LNCAP (cell line): Measurements from ENCODE around the gene GREB1L.

Experiments
- TF ChIP-seq, protein P1 (sequence below): fragments of 450-650 bp; IDR thresholded peaks from 2 replicates; pipeline ENCODE4 v1.5.1; 2017; ENCODE audit warnings: mild to moderate bottlenecking

Gene GREB1L

GRCh38 chr18:21459706-21460286 lies 217.8 kb downstream of the GREB1L start:
- TF ChIP-seq, protein P1, sequence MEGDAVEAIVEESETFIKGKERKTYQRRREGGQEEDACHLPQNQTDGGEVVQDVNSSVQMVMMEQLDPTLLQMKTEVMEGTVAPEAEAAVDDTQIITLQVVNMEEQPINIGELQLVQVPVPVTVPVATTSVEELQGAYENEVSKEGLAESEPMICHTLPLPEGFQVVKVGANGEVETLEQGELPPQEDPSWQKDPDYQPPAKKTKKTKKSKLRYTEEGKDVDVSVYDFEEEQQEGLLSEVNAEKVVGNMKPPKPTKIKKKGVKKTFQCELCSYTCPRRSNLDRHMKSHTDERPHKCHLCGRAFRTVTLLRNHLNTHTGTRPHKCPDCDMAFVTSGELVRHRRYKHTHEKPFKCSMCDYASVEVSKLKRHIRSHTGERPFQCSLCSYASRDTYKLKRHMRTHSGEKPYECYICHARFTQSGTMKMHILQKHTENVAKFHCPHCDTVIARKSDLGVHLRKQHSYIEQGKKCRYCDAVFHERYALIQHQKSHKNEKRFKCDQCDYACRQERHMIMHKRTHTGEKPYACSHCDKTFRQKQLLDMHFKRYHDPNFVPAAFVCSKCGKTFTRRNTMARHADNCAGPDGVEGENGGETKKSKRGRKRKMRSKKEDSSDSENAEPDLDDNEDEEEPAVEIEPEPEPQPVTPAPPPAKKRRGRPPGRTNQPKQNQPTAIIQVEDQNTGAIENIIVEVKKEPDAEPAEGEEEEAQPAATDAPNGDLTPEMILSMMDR: no peak

- TF ChIP-seq, protein P1: no peak
Measured at GRCh38 chr18:21461460-21461859, 219.4 kb downstream of the GREB1L start.

DNA sequence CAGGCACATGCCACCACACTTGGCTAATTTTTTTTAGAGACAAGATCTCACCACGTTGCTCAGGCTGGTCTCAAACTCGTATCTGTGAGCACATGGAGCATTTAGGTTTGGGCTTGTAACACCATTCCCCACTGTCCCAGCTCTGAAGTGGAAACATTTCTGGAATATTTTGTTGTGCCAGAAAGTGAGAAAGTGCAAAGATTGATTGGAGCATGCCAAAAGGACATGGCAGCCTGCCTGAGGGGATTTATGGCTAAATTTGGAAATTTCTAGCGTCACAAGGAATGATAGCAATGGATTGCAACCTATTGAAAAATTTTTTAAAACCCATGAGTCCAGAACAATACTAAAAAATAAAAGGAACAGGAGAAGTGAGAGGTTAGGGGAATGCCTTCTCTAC lies 221.7 kb downstream of the GREB1L start:
- TF ChIP-seq, protein P1: no peak

- TF ChIP-seq, protein P1: no peak
Measured at GRCh38 chr18:21468514-21469164, 226.6 kb downstream of the GREB1L start.

GRCh38 chr18:21472741-21473140 lies 230.7 kb downstream of the GREB1L start:
- TF ChIP-seq, protein P1: no peak

DNA sequence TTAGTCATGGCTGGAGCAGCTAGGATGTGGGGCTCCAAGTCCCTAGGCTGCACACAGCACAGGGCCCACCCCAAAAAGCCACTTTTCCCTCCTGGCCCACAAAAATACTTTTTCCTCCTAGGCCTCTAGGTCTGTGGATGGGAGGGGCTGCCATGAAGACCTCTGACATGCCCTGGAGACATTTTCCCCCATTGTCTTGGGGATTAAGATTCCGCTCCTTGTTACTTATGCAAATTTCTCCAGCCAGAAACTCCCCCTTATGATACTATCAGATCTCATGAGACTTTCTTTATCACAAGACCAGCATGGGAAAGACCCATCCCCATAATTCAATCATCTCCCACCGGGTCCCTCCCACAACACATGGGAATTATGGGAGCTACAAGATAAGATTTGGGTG lies 232.6 kb downstream of the GREB1L start:
- TF ChIP-seq, protein P1: no peak

- TF ChIP-seq, protein P1: no peak
Measured at GRCh38 chr18:21479721-21480120, 237.7 kb downstream of the GREB1L start.

DNA sequence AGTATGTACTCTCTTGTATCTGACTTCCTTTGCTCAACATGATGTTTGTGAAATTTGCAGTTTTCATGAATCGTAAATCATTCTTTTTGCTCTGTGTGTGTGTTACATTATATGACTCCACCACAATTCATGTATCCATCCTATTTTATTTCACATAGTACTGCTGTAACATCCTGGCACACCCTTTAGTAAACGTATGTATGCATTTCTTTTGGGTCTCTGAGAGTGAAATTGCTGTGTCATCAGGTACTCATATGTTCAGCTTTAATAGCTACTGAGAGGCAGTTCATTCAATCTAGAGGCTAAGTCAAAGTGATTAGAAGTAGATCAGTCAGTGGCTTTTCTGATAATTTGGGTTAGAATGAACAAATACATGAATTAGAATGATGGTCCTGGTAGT lies 239.7 kb downstream of the GREB1L start:
- TF ChIP-seq, protein P1: no peak
